Activated naive CD4-positive, alpha-beta T cell treated with anti-CD3 and anti-CD28 coated beads, Interleukin-2, amount 50 U/mL, for 16 hours (primary cell): ENCODE data around the gene CECR2.

Experiments used
- DNase-seq: peaks from one replicate; pipeline ENCODE4 v3.0.0-alpha.2; 2020

Gene CECR2

GRCh38 chr22:17471886-17472535 is 102.8 kb downstream of the CECR2 start:
- no peak for DNase-seq

- no peak for DNase-seq
Measured at GRCh38 chr22:17472932-17473331, 103.7 kb downstream of the CECR2 start.

- DNase-seq = no peak
Measured at GRCh38 chr22:17475318-17476230, 106.3 kb downstream of the CECR2 start.

- no peak for DNase-seq
Measured at GRCh38 chr22:17476838-17477237, 107.6 kb downstream of the CECR2 start.

GRCh38 chr22:17477391-17477833 is 108.2 kb downstream of the CECR2 start:
- DNase-seq = no peak

- DNase-seq = no peak
Measured at GRCh38 chr22:17479135-17479534, 109.9 kb downstream of the CECR2 start.

- no peak for DNase-seq
Measured at GRCh38 chr22:17481424-17481823, 112.2 kb downstream of the CECR2 start.

- no peak for DNase-seq
Measured at GRCh38 chr22:17483688-17484372, 114.6 kb downstream of the CECR2 start.

- no peak for DNase-seq
Measured at GRCh38 chr22:17484608-17485007, 115.3 kb downstream of the CECR2 start.

- no peak for DNase-seq
Measured at GRCh38 chr22:17486313-17486712, 117.1 kb downstream of the CECR2 start.

GRCh38 chr22:17486719-17487118 is 117.5 kb downstream of the CECR2 start:
- no peak for DNase-seq

- DNase-seq = no peak
Measured at GRCh38 chr22:17489101-17489500, 119.8 kb downstream of the CECR2 start.

- no peak for DNase-seq
Measured at GRCh38 chr22:17491090-17491640, 121.9 kb downstream of the CECR2 start.

- DNase-seq = no peak
Measured at GRCh38 chr22:17492247-17492646, 123.0 kb downstream of the CECR2 start.

GRCh38 chr22:17493419-17493981 is 124.2 kb downstream of the CECR2 start:
- DNase-seq = no peak

- DNase-seq = no peak
Measured at GRCh38 chr22:17496841-17497240, 127.6 kb downstream of the CECR2 start.

- no peak for DNase-seq
Measured at GRCh38 chr22:17501679-17502285, 132.5 kb downstream of the CECR2 start.

GRCh38 chr22:17508110-17508509 is 138.8 kb downstream of the CECR2 start:
- DNase-seq = no peak

- no peak for DNase-seq
Measured at GRCh38 chr22:17512960-17513359, 143.7 kb downstream of the CECR2 start.

GRCh38 chr22:17513612-17514011 is 144.4 kb downstream of the CECR2 start:
- DNase-seq = no peak

GRCh38 chr22:17514084-17514483 is 144.8 kb downstream of the CECR2 start:
- DNase-seq = no peak

- DNase-seq = no peak
Measured at GRCh38 chr22:17518406-17518805, 149.1 kb downstream of the CECR2 start.
